ENCODE results near the gene FNDC5. TPM values are rescaled to one million over a fixed set of nuclear protein-coding genes. Genes with fewer than 3 reads are reported as not detected.

The FNDC5 gene
- total RNA-seq, 1 experiment from 2014 or later = 2.6 TPM

GRCh38 chr1:32901823-32902534, 31.3 kb upstream of the FNDC5 start:
- in situ Hi-C loops (cut with HindIII; ENCODE audit: low pct_unique_long_range_greater_than_20kb, low sequenced_read_pairs) = no loop called here
- no TSS peak for BruUV-seq (replicated peaks)

GRCh38 chr1:32900956-32901822, 30.5 kb upstream of the FNDC5 start, which contains the start of gene TMEM54:
TSS of gene TMEM54 (minus strand) at chr1:32901389. CDS start at chr1:32901238, 151 bp downstream.
- 0 out of 2 replicates have a peak, but pooled peaks cover 5% of the 10 kb centered on the region for H3K4me1 ChIP-seq (ENCODE audit: control insufficient read depth, insufficient read depth, low read length)
- TF ChIP-seq TCF7L2 (IDR thresholded peaks at IDR 0.05; ENCODE audit: low read depth, low read length) = no peak
- TF ChIP-seq POLR2AphosphoS5 (IDR thresholded peaks at IDR 0.05; ENCODE audit: low read depth, low read length) = no peak
- TF ChIP-seq CTCF (IDR thresholded peaks at IDR 0.05) = no peak; the same call in 1 of the 2 replicates
- TF ChIP-seq SIN3A (IDR thresholded peaks at IDR 0.05; ENCODE audit: borderline replicate concordance, insufficient read depth, low read depth, low read length) = no peak
- no peak for TF ChIP-seq REST (IDR thresholded peaks at IDR 0.05; ENCODE audit: insufficient read depth in 1 of 2, low read depth in 2 of 2, low read length in 1 of 2)
- ATAC-seq = peak; percentile 86
- in situ Hi-C loops (cut with HindIII; ENCODE audit: low pct_unique_long_range_greater_than_20kb, low sequenced_read_pairs) = no loop called here
- no peaks in the 10 kb centered on the region for H3K9me3 ChIP-seq (ENCODE audit: control insufficient read depth, insufficient read depth, low read depth, low read length)
- intact Hi-C loops (cut with micrococcal nuclease; ENCODE audit: unreplicated experiment) = no loop called here
- CTCF ChIA-PET = no interaction called here
- no peaks in the 10 kb centered on the region for H3K27me3 ChIP-seq (ENCODE audit: control insufficient read depth, insufficient read depth, low read length)
- BruUV-seq (replicated peaks) = no TSS peak
- peak within 1 kb of the TSS; percentile 77 for H3K27ac ChIP-seq (ENCODE audit: low read length)
- no peak for DNase-seq (ENCODE audit: low read depth, low spot score)
- no peaks in the 10 kb centered on the region; the same call in 1 of the 2 replicates for H3K36me3 ChIP-seq (ENCODE audit: control insufficient read depth, insufficient read depth, low read length)
- POLR2A ChIA-PET = interaction anchor here (0.7 kb wide), 1 partner anchor 10 kb away, joined by 6 read pairs; no protein-coding TSS in a partner anchor
- H3K4me3 ChIP-seq (ENCODE audit: low read depth in 2 of 2, low read length in 2 of 2) = peak within 1 kb of the TSS; percentile 57 to 75

More at GRCh38 chr1:32901823-32902534, 31.3 kb upstream of the FNDC5 start:
- Histone ChIP-seq H3K9me3 (ENCODE audit: control insufficient read depth, insufficient read depth, low read depth, low read length) (no peaks in the 10 kb centered on the region), H3K27me3 (ENCODE audit: control insufficient read depth, insufficient read depth, low read length) (no peaks in the 10 kb centered on the region), H3K4me1 (ENCODE audit: control insufficient read depth, insufficient read depth, low read length) (0 out of 2 replicates have a peak, but pooled peaks cover 5% of the 10 kb centered on the region), H3K4me3 (ENCODE audit: low read depth in 2 of 2, low read length in 2 of 2) (peak overlapping the region; percentile 57 to 75), H3K36me3 (ENCODE audit: control insufficient read depth, insufficient read depth, low read length) (no peaks in the 10 kb centered on the region; the same call in 1 of the 2 replicates), H3K27ac (ENCODE audit: low read length) (peak overlapping the region; percentile 77)
- no peak for TF ChIP-seq TCF7L2 (IDR thresholded peaks at IDR 0.05; ENCODE audit: low read depth, low read length)
- TF ChIP-seq REST (IDR thresholded peaks at IDR 0.05; ENCODE audit: insufficient read depth in 1 of 2, low read depth in 2 of 2, low read length in 1 of 2) = no peak
- ChIA-PET CTCF (no interaction called here), POLR2A (interaction anchor here (0.7 kb wide), 1 partner anchor 10 kb away, joined by 6 read pairs; no protein-coding TSS in a partner anchor)
- intact Hi-C loops (cut with micrococcal nuclease; ENCODE audit: unreplicated experiment) = no loop called here
- DNase-seq (ENCODE audit: low read depth, low spot score) (no peak), ATAC-seq (no peak)

All from Panc1 (cell line).